ENCODE data around the gene KRT9. TPM values are rescaled to one million over a fixed set of nuclear protein-coding genes. Genes with fewer than 3 reads are reported as not detected.

KRT9 gene
- total RNA-seq, 1 donor from 2014 or later: not detected

- H3K36me3 Mint-ChIP-seq (ENCODE audit: insufficient read depth): no peaks in the 10 kb centered on the region
- H3K4me3 Mint-ChIP-seq (ENCODE audit: low read depth): no peak overlapping the region
- H3K27me3 Mint-ChIP-seq: peaks cover 24% of the 10 kb centered on the region
- no peaks in the 10 kb centered on the region for H3K9me3 Mint-ChIP-seq (ENCODE audit: low read depth)
- DNase-seq (ENCODE audit: low spot score, unreplicated experiment): no peak
- TF ChIP-seq CTCF (IDR thresholded peaks at IDR 0.05; ENCODE audit: unreplicated experiment): no peak
- H3K27ac Mint-ChIP-seq: no peak overlapping the region
- no peaks in the 10 kb centered on the region for H3K4me1 Mint-ChIP-seq (ENCODE audit: low read depth)
Measured at GRCh38 chr17:41559548-41559947, 12.3 kb downstream of the KRT9 start.

- Mint-ChIP-seq H3K4me1 (ENCODE audit: low read depth) (peaks cover 2% of the 10 kb centered on the region), H3K9me3 (ENCODE audit: low read depth) (no peaks in the 10 kb centered on the region), H3K27ac (no peak overlapping the region), H3K27me3 (peaks cover 39% of the 10 kb centered on the region), H3K4me3 (ENCODE audit: low read depth) (no peak overlapping the region), H3K36me3 (ENCODE audit: insufficient read depth) (no peaks in the 10 kb centered on the region)
- no peak for DNase-seq (ENCODE audit: low spot score, unreplicated experiment)
- no peak for TF ChIP-seq CTCF (IDR thresholded peaks at IDR 0.05; ENCODE audit: unreplicated experiment)
Measured at GRCh38 chr17:41556931-41557330, 14.9 kb downstream of the KRT9 start.

DNA sequence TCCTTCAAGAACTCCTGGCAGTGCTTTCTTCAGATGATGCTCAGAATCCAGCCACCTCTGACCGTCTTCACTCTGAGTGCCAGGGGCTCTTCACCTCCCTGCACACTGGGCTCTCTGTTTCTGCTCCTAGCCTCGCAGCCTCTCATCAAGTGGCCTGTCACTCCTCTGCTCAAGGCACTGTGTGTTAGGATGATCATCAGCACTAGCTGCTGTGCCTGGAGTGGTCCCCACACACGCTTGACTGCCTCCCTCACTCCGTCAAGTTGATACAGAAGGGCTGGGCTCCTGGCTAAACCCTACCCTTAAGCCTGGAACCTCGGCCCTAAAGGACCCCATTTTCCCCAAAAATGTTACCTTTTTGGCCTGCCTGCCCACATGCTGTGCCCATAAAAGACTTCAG, 15.6 kb downstream of the KRT9 start:
- Mint-ChIP-seq H3K27me3 (peaks cover 39% of the 10 kb centered on the region), H3K4me1 (ENCODE audit: low read depth) (peaks cover 2% of the 10 kb centered on the region), H3K27ac (no peak overlapping the region), H3K36me3 (ENCODE audit: insufficient read depth) (no peaks in the 10 kb centered on the region), H3K4me3 (ENCODE audit: low read depth) (no peak overlapping the region), H3K9me3 (ENCODE audit: low read depth) (no peaks in the 10 kb centered on the region)
- DNase-seq (ENCODE audit: low spot score, unreplicated experiment): no peak
- no peak for TF ChIP-seq CTCF (IDR thresholded peaks at IDR 0.05; ENCODE audit: unreplicated experiment)

DNA sequence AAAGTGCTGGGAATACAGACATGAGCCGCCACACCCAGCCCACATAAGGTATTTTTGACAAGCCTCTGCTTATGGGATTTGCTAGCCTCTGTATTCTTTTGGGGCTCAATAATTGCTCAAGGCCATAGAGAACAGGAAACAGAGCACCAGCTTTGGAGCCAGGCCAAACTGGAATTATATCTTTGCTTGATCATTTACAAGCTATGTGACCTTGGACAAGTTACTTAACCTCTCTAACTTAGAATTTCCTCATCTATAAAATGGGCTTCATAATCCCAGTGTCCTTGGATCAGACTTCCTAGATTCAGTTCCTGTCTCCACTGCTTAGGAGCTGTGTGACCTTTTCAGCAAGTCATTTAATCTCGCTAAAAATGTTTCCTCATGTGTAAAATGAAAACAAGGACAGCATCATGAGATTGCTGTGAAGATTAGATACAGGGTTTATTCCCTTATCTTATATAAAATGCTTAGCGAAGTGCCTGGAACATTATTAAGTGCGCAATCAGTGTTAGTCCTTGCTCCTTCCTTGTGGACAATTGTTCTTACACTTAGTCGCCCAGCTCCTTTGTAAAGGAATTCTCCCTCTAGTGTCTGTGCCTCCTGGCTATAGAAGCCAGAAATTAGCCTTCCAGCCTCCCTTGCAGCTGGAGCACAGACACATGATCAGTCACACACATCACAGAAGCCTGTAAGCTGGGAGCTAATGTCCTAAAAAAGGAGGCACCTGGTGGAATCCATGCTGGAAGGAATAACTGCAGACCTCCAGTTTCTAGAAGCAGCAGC, 16.6 kb downstream of the KRT9 start:
- no peak for TF ChIP-seq CTCF (IDR thresholded peaks at IDR 0.05; ENCODE audit: unreplicated experiment)
- Mint-ChIP-seq H3K27me3 (peaks cover 39% of the 10 kb centered on the region), H3K36me3 (ENCODE audit: insufficient read depth) (no peaks in the 10 kb centered on the region)

GRCh38 chr17:41553987-41554680, 17.7 kb downstream of the KRT9 start:
- Mint-ChIP-seq H3K4me3 (ENCODE audit: low read depth) (no peak overlapping the region), H3K4me1 (ENCODE audit: low read depth) (peaks cover 12% of the 10 kb centered on the region), H3K36me3 (ENCODE audit: insufficient read depth) (no peaks in the 10 kb centered on the region), H3K9me3 (ENCODE audit: low read depth) (no peaks in the 10 kb centered on the region), H3K27me3 (peaks cover 39% of the 10 kb centered on the region), H3K27ac (peak overlapping the region; percentile 46)
- TF ChIP-seq CTCF (IDR thresholded peaks at IDR 0.05; ENCODE audit: unreplicated experiment): no peak
- DNase-seq (ENCODE audit: low spot score, unreplicated experiment): no peak

More for the DNA sequence above, 16.6 kb downstream of the KRT9 start:
- no peaks in the 10 kb centered on the region for H3K9me3 Mint-ChIP-seq (ENCODE audit: low read depth)
- no peak overlapping the region for H3K4me3 Mint-ChIP-seq (ENCODE audit: low read depth)
- H3K27ac Mint-ChIP-seq: no peak overlapping the region
- no peak for DNase-seq (ENCODE audit: low spot score, unreplicated experiment)
- H3K4me1 Mint-ChIP-seq (ENCODE audit: low read depth): peaks cover 2% of the 10 kb centered on the region
